ENCODE results near the gene MTFR1L.

MTFR1L gene

GRCh38 chr1:25792115-25792514, 27.6 kb upstream of the MTFR1L start:
- no peak for DNase-seq

- no peak for DNase-seq
These were observed 26.1 kb upstream of the MTFR1L start for GRCh38 chr1:25793585-25794170.

- no peak for DNase-seq
These were observed 25.4 kb upstream of the MTFR1L start for GRCh38 chr1:25794325-25794724.

- DNase-seq = no peak
These were observed 24.5 kb upstream of the MTFR1L start for GRCh38 chr1:25795211-25795610.

- DNase-seq = no peak
These were observed 23.6 kb upstream of the MTFR1L start for GRCh38 chr1:25795946-25796810.

GRCh38 chr1:25796811-25797458, 22.8 kb upstream of the MTFR1L start:
- no peak for DNase-seq

GRCh38 chr1:25797939-25798338, 21.8 kb upstream of the MTFR1L start:
- no peak for DNase-seq

GRCh38 chr1:25798666-25799351, 20.9 kb upstream of the MTFR1L start:
- DNase-seq = no peak

- no peak for DNase-seq
These were observed 20.3 kb upstream of the MTFR1L start for GRCh38 chr1:25799352-25799934.

- no peak for DNase-seq
These were observed 19.6 kb upstream of the MTFR1L start, which contains the start of gene SELENON for GRCh38 chr1:25799935-25800702. Gene SELENON (plus strand): TSS chr1:25800193. CDS start chr1:25800231, 38 bp downstream.

GRCh38 chr1:25800703-25801377, 18.9 kb upstream of the MTFR1L start:
- no peak for DNase-seq

- no peak for DNase-seq
These were observed 16.8 kb upstream of the MTFR1L start for GRCh38 chr1:25802915-25803314.

GRCh38 chr1:25803368-25803767, 16.4 kb upstream of the MTFR1L start:
- DNase-seq = no peak

GRCh38 chr1:25804244-25804963, 15.3 kb upstream of the MTFR1L start:
- no peak for DNase-seq

GRCh38 chr1:25804964-25805862, 14.5 kb upstream of the MTFR1L start:
- DNase-seq = no peak

GRCh38 chr1:25805863-25806225, 13.9 kb upstream of the MTFR1L start:
- no peak for DNase-seq

- DNase-seq = no peak
These were observed 13.3 kb upstream of the MTFR1L start for GRCh38 chr1:25806418-25806817.

- DNase-seq = no peak
These were observed 12.0 kb upstream of the MTFR1L start for GRCh38 chr1:25807480-25808390.

Data from cortex of kidney (tissue), 1 donor.